HG02885 (cell line): Measurements from ENCODE around the gene ENOSF1.
"Not testable (repeated sequence)": the region's sequence is repeated elsewhere in the genome, so short reads cannot be mapped to it uniquely, and the experiment has no call there.

Experiments
- ATAC-seq: cut with Tn5 transposase; IDR thresholded peaks from one replicate; pipeline ENCODE4 v1.9.1; 2021; ENCODE audit warnings: mild to moderate bottlenecking; ENCODE audit not compliant: unreplicated experiment, poor library complexity

Gene ENOSF1

GRCh38 chr18:709771-710170, 2.7 kb downstream of the ENOSF1 start:
- no peak for ATAC-seq

GRCh38 chr18:708096-708495, 4.3 kb downstream of the ENOSF1 start:
- ATAC-seq, result no peak

GRCh38 chr18:706405-706804, 6.0 kb downstream of the ENOSF1 start:
- ATAC-seq, result no peak

- no peak for ATAC-seq
Measured at GRCh38 chr18:703213-703967, 9.0 kb downstream of the ENOSF1 start.

GRCh38 chr18:697800-698199, 14.6 kb downstream of the ENOSF1 start:
- ATAC-seq, result no peak

GRCh38 chr18:697012-697411, 15.4 kb downstream of the ENOSF1 start:
- ATAC-seq, result no peak

- ATAC-seq, result no peak
Measured at GRCh38 chr18:693466-694187, 18.8 kb downstream of the ENOSF1 start.

GRCh38 chr18:692824-693223, 19.6 kb downstream of the ENOSF1 start:
- no peak for ATAC-seq

- no peak for ATAC-seq
Measured at GRCh38 chr18:688323-688722, 24.1 kb downstream of the ENOSF1 start.

- ATAC-seq, result no peak
Measured at GRCh38 chr18:686339-687111, 25.9 kb downstream of the ENOSF1 start.

- ATAC-seq, result no peak
Measured at GRCh38 chr18:685438-685837, 27.0 kb downstream of the ENOSF1 start.

- ATAC-seq, result no peak
Measured at GRCh38 chr18:683531-683930, 28.9 kb downstream of the ENOSF1 start.

GRCh38 chr18:682833-683232, 29.6 kb downstream of the ENOSF1 start:
- ATAC-seq, result no peak

- not testable (repeated sequence) for ATAC-seq
Measured at GRCh38 chr18:682416-682815, 30.0 kb downstream of the ENOSF1 start.

GRCh38 chr18:681985-682384, 30.4 kb downstream of the ENOSF1 start:
- ATAC-seq, result no peak

GRCh38 chr18:680392-680791, 32.0 kb downstream of the ENOSF1 start:
- no peak for ATAC-seq

GRCh38 chr18:679516-679915, 32.9 kb downstream of the ENOSF1 start:
- ATAC-seq, result no peak

GRCh38 chr18:678482-679182, 33.8 kb downstream of the ENOSF1 start:
- no peak for ATAC-seq

- ATAC-seq, result no peak
Measured at GRCh38 chr18:677951-678381, 34.5 kb downstream of the ENOSF1 start.

- no peak for ATAC-seq
Measured at GRCh38 chr18:677145-677544, 35.3 kb downstream of the ENOSF1 start.
